Natural killer cell (primary cell): ENCODE data around the gene NEU4. TPM values are rescaled to one million over a fixed set of nuclear protein-coding genes. Genes with fewer than 3 reads are reported as not detected.

Source experiments
- ATAC-seq, 3 donors: fragments of 150-1000 bp in 2 of 3; fragments of 200-7000 bp in 1 of 3; cut with Tn5 transposase; 1 replicate in 1 of 3; 2 replicates in 2 of 3; pipeline ENCODE4 v1.10.0; 2021; ENCODE audit warnings: mild to moderate bottlenecking in 2 of 3, moderate library complexity in 2 of 3
- DNase-seq, 2 donors: peaks; one replicate each; pipeline versions ENCODE4 v3.0.0 to v3.0.0-alpha.2; 2013 to 2021; ENCODE audit warnings: mixed read lengths in 1 of 2
- H3K27ac ChIP-seq: one replicate; pipeline ENCODE4 v1.5.1; 2013; ENCODE audit warnings: mild to moderate bottlenecking, low read length
- H3K27me3 ChIP-seq: one replicate; pipeline ENCODE4 v1.6.1; 2013; ENCODE audit warnings: low read length; ENCODE audit not compliant: control insufficient read depth, insufficient read depth
- H3K36me3 ChIP-seq: one replicate; pipeline ENCODE4 v1.6.1; 2013; ENCODE audit warnings: low read length; ENCODE audit not compliant: control insufficient read depth, insufficient read depth
- H3K4me1 ChIP-seq: one replicate; pipeline ENCODE4 v1.6.1; 2013; ENCODE audit warnings: low read length; ENCODE audit not compliant: control insufficient read depth, insufficient read depth
- H3K4me3 ChIP-seq: one replicate; pipeline ENCODE4 v1.5.1; 2013; ENCODE audit warnings: low read length
- H3K9me3 ChIP-seq: one replicate; pipeline ENCODE4 v1.6.1; 2013; ENCODE audit warnings: low read length; ENCODE audit not compliant: control insufficient read depth, insufficient read depth
- H3K27ac Mint-ChIP-seq, 2 donors: one replicate each; pipeline ENCODE4 v1.8.0; 2022; ENCODE audit warnings: mild to moderate bottlenecking in 2 of 2, mixed read lengths in 2 of 2, moderate library complexity in 1 of 2
- H3K27me3 Mint-ChIP-seq, 2 donors: one replicate each; pipeline ENCODE4 v1.8.0; 2022; ENCODE audit warnings: low read depth in 2 of 2, mixed read lengths in 2 of 2
- H3K36me3 Mint-ChIP-seq: one replicate; pipeline ENCODE4 v1.8.0; 2022; ENCODE audit warnings: mixed read lengths
- H3K4me1 Mint-ChIP-seq, 2 donors: one replicate each; pipeline ENCODE4 v1.8.0; 2022; ENCODE audit warnings: mixed read lengths in 2 of 2
- H3K4me3 Mint-ChIP-seq: one replicate; pipeline ENCODE4 v1.8.0; 2022; ENCODE audit warnings: mild to moderate bottlenecking, moderate library complexity, mixed read lengths
- H3K9me3 Mint-ChIP-seq, 2 donors: one replicate each; pipeline ENCODE4 v1.8.0; 2022; ENCODE audit warnings: mixed read lengths in 2 of 2
- WGBS: methylation state at CpG from one replicate; pipeline ENCODE4 v1.1.7; 2013; ENCODE audit warnings: missing lambda C conversion rate; ENCODE audit not compliant: insufficient coverage; 5-methylcytosine and 5-hydroxymethylcytosine counted together
- intact Hi-C: fragments of 100-400 bp; cut with micrococcal nuclease; formaldehyde crosslinking; loops from one replicate; pipeline ENCODE4 v1.14.2; 2022
- total RNA-seq, 4 donors: library from RNA; stranded (reverse); fragments of 120-200 nt in 1 of 4; gene quantifications; one replicate each; pipeline versions ENCODE4 v1.2.3 to v1.2.4, GENCODE V29; 2013 to 2022
- TF ChIP-seq, protein P1 (sequence below): fragments of 200-600 bp; IDR thresholded peaks from one replicate; pipeline ENCODE4 v1.8.0; 2022; ENCODE audit warnings: antibody characterized with exemption

NEU4 gene
- total RNA-seq, 3 donors from 2014 or later (not counting 1 experiment from before 2014, with no cell fraction given) = 0.39 to 6.6 (median 2.2) TPM

DNA sequence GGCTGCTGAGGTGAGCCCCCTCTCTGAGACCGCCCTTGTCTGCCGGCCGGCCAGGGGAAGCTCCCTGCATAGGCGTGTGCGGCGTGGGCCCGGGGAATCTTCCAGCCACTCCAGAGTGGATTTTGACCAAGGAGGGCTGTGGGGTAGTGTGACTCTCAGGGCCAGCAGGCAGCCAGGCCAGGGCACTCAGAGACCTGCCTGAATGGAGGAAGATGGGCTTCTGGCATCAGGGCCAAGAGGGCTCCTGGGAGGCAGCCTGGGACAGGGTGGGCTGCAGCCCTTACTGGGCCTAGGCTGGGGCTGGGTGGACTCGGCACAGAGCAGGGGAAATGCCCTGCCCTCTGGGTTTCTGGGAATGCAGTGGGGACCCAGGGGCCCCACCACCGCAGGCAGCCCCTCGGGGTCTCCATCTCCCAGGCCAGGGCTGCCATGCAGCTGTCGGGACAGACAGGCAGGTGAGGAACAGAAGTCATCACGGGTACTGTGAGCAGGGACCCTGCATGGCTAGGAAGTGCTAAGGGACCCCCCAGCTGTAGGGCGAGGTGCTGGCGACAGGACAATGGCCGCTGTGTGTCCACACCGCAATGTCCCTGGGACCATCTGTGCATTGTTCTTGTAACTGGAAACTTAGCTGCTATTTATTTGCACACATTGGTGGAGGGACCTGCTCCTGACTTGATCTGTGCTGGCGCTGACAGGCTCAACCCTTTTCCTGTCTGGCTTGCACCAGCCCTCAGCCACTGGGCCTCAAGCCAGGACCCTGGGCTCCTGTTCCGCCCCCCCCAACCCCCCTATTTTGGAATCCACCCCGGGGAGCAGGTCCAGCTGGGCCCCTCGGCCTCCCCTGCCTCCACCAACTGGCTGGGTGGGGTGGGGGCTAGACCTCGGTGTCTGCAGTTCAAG is 45.6 kb downstream of the NEU4 start:
- Mint-ChIP-seq H3K36me3 (no peaks in the 10 kb centered on the region), H3K4me3 (no peak overlapping the region), H3K9me3 (no peaks in the 10 kb centered on the region), H3K27ac (no peak overlapping the region), H3K27me3 (peaks cover 0 to 7% of the 10 kb centered on the region in 2 donors), H3K4me1 (peaks cover 0 to 3% of the 10 kb centered on the region in 2 donors)
- H3K9me3 ChIP-seq = no peaks in the 10 kb centered on the region
- peaks cover 19% of the 10 kb centered on the region for H3K4me1 ChIP-seq
- no peak overlapping the region for H3K4me3 ChIP-seq
- no peak overlapping the region for H3K27ac ChIP-seq
- H3K36me3 ChIP-seq = no peaks in the 10 kb centered on the region
- intact Hi-C loops = no loop called here
- ATAC-seq = no peak
- TF ChIP-seq, protein P1, sequence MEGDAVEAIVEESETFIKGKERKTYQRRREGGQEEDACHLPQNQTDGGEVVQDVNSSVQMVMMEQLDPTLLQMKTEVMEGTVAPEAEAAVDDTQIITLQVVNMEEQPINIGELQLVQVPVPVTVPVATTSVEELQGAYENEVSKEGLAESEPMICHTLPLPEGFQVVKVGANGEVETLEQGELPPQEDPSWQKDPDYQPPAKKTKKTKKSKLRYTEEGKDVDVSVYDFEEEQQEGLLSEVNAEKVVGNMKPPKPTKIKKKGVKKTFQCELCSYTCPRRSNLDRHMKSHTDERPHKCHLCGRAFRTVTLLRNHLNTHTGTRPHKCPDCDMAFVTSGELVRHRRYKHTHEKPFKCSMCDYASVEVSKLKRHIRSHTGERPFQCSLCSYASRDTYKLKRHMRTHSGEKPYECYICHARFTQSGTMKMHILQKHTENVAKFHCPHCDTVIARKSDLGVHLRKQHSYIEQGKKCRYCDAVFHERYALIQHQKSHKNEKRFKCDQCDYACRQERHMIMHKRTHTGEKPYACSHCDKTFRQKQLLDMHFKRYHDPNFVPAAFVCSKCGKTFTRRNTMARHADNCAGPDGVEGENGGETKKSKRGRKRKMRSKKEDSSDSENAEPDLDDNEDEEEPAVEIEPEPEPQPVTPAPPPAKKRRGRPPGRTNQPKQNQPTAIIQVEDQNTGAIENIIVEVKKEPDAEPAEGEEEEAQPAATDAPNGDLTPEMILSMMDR = no peak
- 62% methylated on average over 18 of the region's 21 CpGs for WGBS
- H3K27me3 ChIP-seq = no peaks in the 10 kb centered on the region
- DNase-seq = peak in 1 of 2 donors; percentile 12

DNA sequence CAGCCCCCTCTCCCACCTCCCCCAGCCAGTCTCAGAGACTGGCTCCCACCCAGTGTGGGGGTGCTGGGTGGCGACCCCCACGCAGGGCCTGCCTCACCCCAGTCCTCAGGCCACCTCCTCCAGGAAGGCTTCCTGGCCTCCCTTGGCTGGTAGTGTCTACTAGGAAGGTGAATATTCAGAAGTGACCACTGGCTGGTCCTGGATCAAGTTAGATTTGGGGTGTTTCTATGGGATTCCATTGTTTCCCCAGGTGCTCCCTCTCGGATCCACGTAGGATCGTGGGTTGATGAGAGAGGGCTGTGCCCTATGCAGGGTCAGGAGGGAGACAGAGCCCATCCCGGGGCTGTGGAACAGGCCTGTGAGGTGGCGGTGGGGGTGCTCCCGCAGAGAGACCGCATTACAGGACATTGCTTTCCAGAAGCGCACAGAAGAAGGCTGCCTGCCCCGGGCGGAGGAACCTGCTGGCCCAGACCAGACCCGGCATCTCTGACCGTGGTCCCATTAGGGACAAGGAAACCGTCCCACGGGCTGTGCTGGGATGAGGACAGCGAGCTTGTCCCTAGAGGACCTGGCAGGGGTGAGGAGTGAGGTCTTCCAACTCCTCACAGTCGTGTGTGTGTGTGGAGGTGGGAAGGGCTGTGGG is 46.4 kb downstream of the NEU4 start:
- ATAC-seq (no peak), DNase-seq (peak in 1 of 2 donors; percentile 6)
- Mint-ChIP-seq H3K9me3 (no peaks in the 10 kb centered on the region), H3K27ac (no peak overlapping the region), H3K4me3 (no peak overlapping the region), H3K27me3 (peaks cover 0 to 9% of the 10 kb centered on the region in 2 donors), H3K36me3 (no peaks in the 10 kb centered on the region), H3K4me1 (peaks cover 0 to 7% of the 10 kb centered on the region in 2 donors)
- intact Hi-C loops = no loop called here
- Histone ChIP-seq H3K4me1 (peaks cover 27% of the 10 kb centered on the region), H3K9me3 (no peaks in the 10 kb centered on the region), H3K4me3 (no peak overlapping the region), H3K27me3 (no peaks in the 10 kb centered on the region), H3K27ac (no peak overlapping the region), H3K36me3 (no peaks in the 10 kb centered on the region)
- TF ChIP-seq, protein P1 = no peak
- WGBS = 91% methylated on average over 16 of the region's 18 CpGs

DNA sequence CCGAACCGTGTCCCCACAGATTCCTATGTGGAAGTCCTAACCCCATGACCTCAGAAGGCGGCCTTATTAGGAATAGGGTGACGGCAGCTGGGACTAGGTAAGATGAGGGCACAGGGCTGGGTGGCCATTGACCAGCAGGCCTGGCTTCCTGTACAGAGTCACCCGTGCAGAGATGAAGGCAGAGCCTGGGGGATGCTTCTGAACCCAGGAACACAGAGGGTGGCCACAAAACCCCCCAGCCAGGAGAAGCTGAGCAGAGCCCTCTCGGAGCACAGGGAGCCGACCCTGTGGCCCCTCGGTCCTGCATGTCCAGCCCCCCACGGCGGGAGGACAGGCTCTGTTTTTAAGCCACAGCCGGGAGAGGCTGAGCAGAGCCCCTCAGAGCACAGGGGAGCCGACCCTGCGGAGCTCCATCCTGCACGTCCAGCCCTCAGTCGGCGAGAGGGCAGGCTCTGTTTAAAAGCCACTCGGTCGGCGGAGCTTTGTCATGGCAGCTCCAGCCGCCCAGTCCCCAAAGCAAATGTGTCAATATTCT is 47.0 kb downstream of the NEU4 start:
- ATAC-seq = no peak
- no peaks in the 10 kb centered on the region for H3K36me3 Mint-ChIP-seq
- peaks cover 32% of the 10 kb centered on the region for H3K4me1 ChIP-seq
- WGBS = 89% methylated on average over 20 of the region's 20 CpGs
- TF ChIP-seq, protein P1 = no peak
- H3K36me3 ChIP-seq = no peaks in the 10 kb centered on the region
- H3K27ac ChIP-seq = no peak overlapping the region
- no peaks in the 10 kb centered on the region for H3K9me3 ChIP-seq
- H3K4me3 ChIP-seq = no peak overlapping the region
- H3K4me3 Mint-ChIP-seq = no peak overlapping the region
- H3K27ac Mint-ChIP-seq = no peak overlapping the region
- DNase-seq = peak in 1 of 2 donors; percentile 8
- H3K27me3 Mint-ChIP-seq = peaks cover 0 to 9% of the 10 kb centered on the region in 2 donors
- peaks cover 0 to 13% of the 10 kb centered on the region in 2 donors for H3K4me1 Mint-ChIP-seq
- intact Hi-C loops = no loop called here
- H3K9me3 Mint-ChIP-seq = no peaks in the 10 kb centered on the region
- H3K27me3 ChIP-seq = no peaks in the 10 kb centered on the region
